Measurements from ENCODE around the gene PRDM4. TPM values are rescaled to one million over a fixed set of nuclear protein-coding genes. Genes with fewer than 3 reads are reported as not detected.

Gene PRDM4
- total and polyA plus RNA-seq, 2 donors (not counting 1 experiment from before 2014, with no cell fraction given) = 22.5 to 23.9 TPM

GRCh38 chr12:107778383-107779025 is 17.6 kb upstream of the PRDM4 start:
- no peak overlapping the region for H2AFZ ChIP-seq (ENCODE audit: low read length)
- DNase-seq (ENCODE audit: low read depth in 2 of 2) = no peak
- H3K79me2 ChIP-seq (ENCODE audit: control insufficient read depth, insufficient read depth, low read length) = no peaks in the 10 kb centered on the region
- no peak overlapping the region for H3K27ac ChIP-seq (ENCODE audit: insufficient read depth, low read length)
- H3K9ac ChIP-seq (ENCODE audit: insufficient read depth, low read length) = no peak overlapping the region
- H3K4me1 ChIP-seq (ENCODE audit: control insufficient read depth, extremely low read depth, insufficient read depth, low read length) = no peaks in the 10 kb centered on the region
- H3K9me3 ChIP-seq (ENCODE audit: control insufficient read depth, insufficient read depth, low read depth, low read length) = no peaks in the 10 kb centered on the region
- H3K27me3 ChIP-seq (ENCODE audit: control insufficient read depth, insufficient read depth, low read length) = peaks cover 16% of the 10 kb centered on the region
- H3K36me3 ChIP-seq (ENCODE audit: control insufficient read depth, insufficient read depth, low read length) = no peaks in the 10 kb centered on the region
- H3K4me2 ChIP-seq (ENCODE audit: extremely low read depth, insufficient read depth, low read length) = no peak overlapping the region
- TF ChIP-seq EZH2 (IDR thresholded peaks at IDR 0.05; ENCODE audit: low read length, missing control alignments) = no peak
- TF ChIP-seq CTCF (conservative IDR thresholded peaks at IDR 0.05 in 1 of 2, IDR thresholded peaks at IDR 0.05 in 1 of 2; ENCODE audit: low read depth in 1 of 2, low read length in 2 of 2) = no peak
- no peak overlapping the region for H3K4me3 ChIP-seq (replicated peaks in 1 of 4; ENCODE audit: control extremely low read depth in 1 of 4, insufficient read depth in 1 of 4, low read depth in 3 of 4, low read length in 4 of 4)
- no peaks in the 10 kb centered on the region for H4K20me1 ChIP-seq (ENCODE audit: control insufficient read depth, extremely low read depth, insufficient read depth, low read length)

DNA sequence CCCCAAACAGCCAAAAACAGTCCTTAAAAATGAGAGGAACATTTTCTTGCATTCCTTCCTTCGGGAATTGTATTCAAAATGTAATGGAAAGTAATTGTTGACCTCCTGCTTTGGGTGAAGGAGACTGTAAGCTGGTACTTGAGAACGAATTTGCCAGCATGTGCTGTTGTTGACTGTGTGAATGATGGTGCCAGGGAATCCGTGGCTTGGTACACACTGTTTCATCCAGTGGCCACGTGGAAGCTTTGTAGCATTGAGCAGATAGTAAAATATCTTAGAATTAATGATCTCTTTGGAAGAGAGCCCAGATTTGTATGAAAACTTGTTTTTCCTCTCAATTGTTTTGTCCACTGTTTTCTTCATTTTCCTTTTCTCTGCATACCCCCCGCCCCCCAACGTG is 15.2 kb upstream of the PRDM4 start:
- Histone ChIP-seq H3K79me2 (ENCODE audit: control insufficient read depth, insufficient read depth, low read length) (no peaks in the 10 kb centered on the region), H3K36me3 (ENCODE audit: control insufficient read depth, insufficient read depth, low read length) (no peaks in the 10 kb centered on the region), H4K20me1 (ENCODE audit: control insufficient read depth, extremely low read depth, insufficient read depth, low read length) (no peaks in the 10 kb centered on the region), H3K4me2 (ENCODE audit: extremely low read depth, insufficient read depth, low read length) (no peak overlapping the region), H3K9me3 (ENCODE audit: control insufficient read depth, insufficient read depth, low read depth, low read length) (no peaks in the 10 kb centered on the region), H3K27me3 (ENCODE audit: control insufficient read depth, insufficient read depth, low read length) (peaks cover 16% of the 10 kb centered on the region), H3K27ac (ENCODE audit: insufficient read depth, low read length) (no peak overlapping the region), H2AFZ (ENCODE audit: low read length) (no peak overlapping the region), H3K9ac (ENCODE audit: insufficient read depth, low read length) (no peak overlapping the region), H3K4me1 (ENCODE audit: control insufficient read depth, extremely low read depth, insufficient read depth, low read length) (no peaks in the 10 kb centered on the region), H3K4me3 (replicated peaks in 1 of 4; ENCODE audit: control extremely low read depth in 1 of 4, insufficient read depth in 1 of 4, low read depth in 3 of 4, low read length in 4 of 4) (no peak overlapping the region)
- TF ChIP-seq EZH2 (IDR thresholded peaks at IDR 0.05; ENCODE audit: low read length, missing control alignments) (no peak), CTCF (conservative IDR thresholded peaks at IDR 0.05 in 1 of 2, IDR thresholded peaks at IDR 0.05 in 1 of 2; ENCODE audit: low read depth in 1 of 2, low read length in 2 of 2) (no peak)
- DNase-seq (ENCODE audit: low read depth in 2 of 2) = no peak

- Histone ChIP-seq H2AFZ (ENCODE audit: low read length) (no peak overlapping the region), H3K9me3 (ENCODE audit: control insufficient read depth, insufficient read depth, low read depth, low read length) (no peaks in the 10 kb centered on the region), H3K27ac (ENCODE audit: insufficient read depth, low read length) (no peak overlapping the region), H3K79me2 (ENCODE audit: control insufficient read depth, insufficient read depth, low read length) (no peaks in the 10 kb centered on the region), H3K4me3 (replicated peaks in 1 of 4; ENCODE audit: control extremely low read depth in 1 of 4, insufficient read depth in 1 of 4, low read depth in 3 of 4, low read length in 4 of 4) (no peak overlapping the region), H3K9ac (ENCODE audit: insufficient read depth, low read length) (no peak overlapping the region), H3K4me2 (ENCODE audit: extremely low read depth, insufficient read depth, low read length) (no peak overlapping the region), H3K36me3 (ENCODE audit: control insufficient read depth, insufficient read depth, low read length) (no peaks in the 10 kb centered on the region), H4K20me1 (ENCODE audit: control insufficient read depth, extremely low read depth, insufficient read depth, low read length) (no peaks in the 10 kb centered on the region), H3K27me3 (ENCODE audit: control insufficient read depth, insufficient read depth, low read length) (peaks cover 16% of the 10 kb centered on the region), H3K4me1 (ENCODE audit: control insufficient read depth, extremely low read depth, insufficient read depth, low read length) (no peaks in the 10 kb centered on the region)
- TF ChIP-seq EZH2 (IDR thresholded peaks at IDR 0.05; ENCODE audit: low read length, missing control alignments) (no peak), CTCF (conservative IDR thresholded peaks at IDR 0.05 in 1 of 2, IDR thresholded peaks at IDR 0.05 in 1 of 2; ENCODE audit: low read depth in 1 of 2, low read length in 2 of 2) (no peak)
- no peak for DNase-seq (ENCODE audit: low read depth in 2 of 2)
Measured at GRCh38 chr12:107775093-107775721, 14.3 kb upstream of the PRDM4 start.

Data from fibroblast of lung (primary cell).